GM19240 (cell line): ENCODE results near the gene ZSCAN5B.
"Not testable (repeated sequence)": the region's sequence is repeated elsewhere in the genome, so short reads cannot be mapped to it uniquely, and the experiment has no call there.

Experiments used
- DNase-seq: peaks from one replicate; pipeline ENCODE4 v3.0.0; 2011; ENCODE audit warnings: low spot score; ENCODE audit not compliant: insufficient read length

The ZSCAN5B gene

GRCh38 chr19:56176310-56176709, 21.3 kb downstream of the ZSCAN5B start:
- not testable (repeated sequence) for DNase-seq

- not testable (repeated sequence) for DNase-seq
These were observed 21.7 kb downstream of the ZSCAN5B start, which contains the start of gene GALP for GRCh38 chr19:56175861-56176307. TSS of gene GALP (plus strand) at chr19:56176008. CDS start at chr19:56177109, 1,101 bp downstream.

GRCh38 chr19:56174550-56174949, 23.0 kb downstream of the ZSCAN5B start:
- DNase-seq = no peak

GRCh38 chr19:56174086-56174485, 23.5 kb downstream of the ZSCAN5B start:
- no peak for DNase-seq

GRCh38 chr19:56170261-56170660, 27.3 kb downstream of the ZSCAN5B start:
- no peak for DNase-seq

- no peak for DNase-seq
These were observed 30.5 kb downstream of the ZSCAN5B start for GRCh38 chr19:56167064-56167578.

- DNase-seq = no peak
These were observed 34.5 kb downstream of the ZSCAN5B start for GRCh38 chr19:56163097-56163496.

- no peak for DNase-seq
These were observed 35.3 kb downstream of the ZSCAN5B start for GRCh38 chr19:56162258-56162657.

- no peak for DNase-seq
These were observed 36.0 kb downstream of the ZSCAN5B start for GRCh38 chr19:56161534-56161933.

GRCh38 chr19:56159622-56160271, 37.8 kb downstream of the ZSCAN5B start:
- DNase-seq = no peak

- no peak for DNase-seq
These were observed 38.5 kb downstream of the ZSCAN5B start for GRCh38 chr19:56159009-56159559.

- DNase-seq = no peak
These were observed 39.3 kb downstream of the ZSCAN5B start for GRCh38 chr19:56158170-56158757.

- no peak for DNase-seq
These were observed 40.8 kb downstream of the ZSCAN5B start for GRCh38 chr19:56156768-56157167.

GRCh38 chr19:56155124-56155687, 42.4 kb downstream of the ZSCAN5B start:
- no peak for DNase-seq

GRCh38 chr19:56153507-56153906, 44.1 kb downstream of the ZSCAN5B start:
- no peak for DNase-seq

- no peak for DNase-seq
These were observed 44.9 kb downstream of the ZSCAN5B start for GRCh38 chr19:56152644-56153043.

GRCh38 chr19:56150358-56150757, 47.2 kb downstream of the ZSCAN5B start:
- DNase-seq = no peak

GRCh38 chr19:56149656-56150038, 47.9 kb downstream of the ZSCAN5B start:
- DNase-seq = no peak

GRCh38 chr19:56148955-56149655, 48.5 kb downstream of the ZSCAN5B start:
- DNase-seq = not testable (repeated sequence)

- DNase-seq = no peak
These were observed 49.5 kb downstream of the ZSCAN5B start for GRCh38 chr19:56148096-56148495.

GRCh38 chr19:56147307-56147706, 50.3 kb downstream of the ZSCAN5B start:
- DNase-seq = no peak

- no peak for DNase-seq
These were observed 50.7 kb downstream of the ZSCAN5B start for GRCh38 chr19:56146904-56147303.
